HuH-7.5 (cell line): ENCODE results near the gene MON1A.
"Not testable (repeated sequence)": the region's sequence is repeated elsewhere in the genome, so short reads cannot be mapped to it uniquely, and the experiment has no call there.

Experiments
- DNase-seq: peaks from one replicate; pipeline ENCODE4 v3.0.0; 2011; ENCODE audit warnings: low spot score

The MON1A gene, protein sequence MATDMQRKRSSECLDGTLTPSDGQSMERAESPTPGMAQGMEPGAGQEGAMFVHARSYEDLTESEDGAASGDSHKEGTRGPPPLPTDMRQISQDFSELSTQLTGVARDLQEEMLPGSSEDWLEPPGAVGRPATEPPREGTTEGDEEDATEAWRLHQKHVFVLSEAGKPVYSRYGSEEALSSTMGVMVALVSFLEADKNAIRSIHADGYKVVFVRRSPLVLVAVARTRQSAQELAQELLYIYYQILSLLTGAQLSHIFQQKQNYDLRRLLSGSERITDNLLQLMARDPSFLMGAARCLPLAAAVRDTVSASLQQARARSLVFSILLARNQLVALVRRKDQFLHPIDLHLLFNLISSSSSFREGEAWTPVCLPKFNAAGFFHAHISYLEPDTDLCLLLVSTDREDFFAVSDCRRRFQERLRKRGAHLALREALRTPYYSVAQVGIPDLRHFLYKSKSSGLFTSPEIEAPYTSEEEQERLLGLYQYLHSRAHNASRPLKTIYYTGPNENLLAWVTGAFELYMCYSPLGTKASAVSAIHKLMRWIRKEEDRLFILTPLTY

DNA sequence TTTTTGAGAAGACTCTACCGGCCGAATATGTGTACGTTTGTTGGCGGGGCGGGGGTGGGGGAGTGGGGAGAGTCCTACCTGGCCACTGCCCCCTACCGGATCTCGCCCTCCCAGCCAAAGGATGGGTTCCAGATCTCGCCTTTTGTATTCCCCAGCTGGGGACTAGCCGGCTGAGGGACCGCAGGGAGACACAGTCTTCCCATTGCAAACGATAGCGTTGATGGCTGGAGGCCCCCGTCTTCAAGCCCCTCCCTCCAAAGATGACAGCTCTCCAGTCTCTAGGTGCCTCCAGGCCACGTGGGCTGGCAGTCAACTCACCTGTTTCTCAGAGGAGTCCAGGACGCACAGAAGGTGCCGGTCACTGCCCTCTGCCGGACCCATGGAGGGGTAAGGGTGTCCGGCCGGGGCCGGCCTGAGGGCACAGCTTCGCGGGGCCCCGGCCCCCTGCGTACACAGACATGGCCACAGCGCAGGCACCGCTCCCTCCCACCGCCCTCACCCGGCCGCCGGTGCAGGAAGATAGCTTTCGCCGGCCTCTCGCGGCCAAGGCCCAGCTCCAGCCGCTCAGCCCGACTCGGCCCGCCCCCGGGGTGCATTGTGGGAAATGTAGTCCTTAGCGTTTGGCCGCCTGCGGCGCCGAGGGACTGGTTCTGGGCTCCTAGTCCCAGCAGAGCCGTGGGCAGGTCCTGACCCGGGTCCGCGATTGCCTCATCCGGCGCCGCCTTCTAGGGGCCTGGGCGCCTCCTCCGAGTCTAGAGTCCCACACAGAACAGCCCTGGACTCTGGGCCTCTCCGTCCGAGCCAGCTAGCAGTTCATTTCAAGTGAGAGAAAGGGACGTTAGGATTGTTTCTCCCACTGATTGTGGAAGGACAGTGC is at the start of gene MON1A:
MON1A (minus strand) TSS at position 521 of the 877 bp plus-strand sequence. CDS start 16,465 bp downstream, outside the sequence.
- DNase-seq: peak; percentile 73

DNA sequence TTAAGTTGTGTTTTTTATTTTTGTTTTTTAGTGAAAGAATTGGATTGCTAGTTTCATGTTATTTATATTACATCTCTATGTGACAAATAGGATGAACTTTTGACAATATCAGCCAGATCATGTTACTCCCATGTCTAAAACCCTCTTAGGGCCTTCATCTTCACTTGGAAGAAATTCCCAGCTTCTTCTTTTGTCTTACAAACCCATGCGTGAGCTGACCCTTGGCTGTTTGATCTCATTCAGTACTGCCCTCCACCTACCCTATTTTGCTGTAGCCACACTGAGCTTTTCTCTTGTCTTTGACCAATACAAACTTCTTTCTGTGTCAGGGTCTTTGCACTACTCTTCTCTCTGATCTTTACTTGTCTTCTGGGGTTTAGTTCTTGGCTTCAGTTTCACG is 47.3 kb upstream of the MON1A start:
- DNase-seq: no peak

DNA sequence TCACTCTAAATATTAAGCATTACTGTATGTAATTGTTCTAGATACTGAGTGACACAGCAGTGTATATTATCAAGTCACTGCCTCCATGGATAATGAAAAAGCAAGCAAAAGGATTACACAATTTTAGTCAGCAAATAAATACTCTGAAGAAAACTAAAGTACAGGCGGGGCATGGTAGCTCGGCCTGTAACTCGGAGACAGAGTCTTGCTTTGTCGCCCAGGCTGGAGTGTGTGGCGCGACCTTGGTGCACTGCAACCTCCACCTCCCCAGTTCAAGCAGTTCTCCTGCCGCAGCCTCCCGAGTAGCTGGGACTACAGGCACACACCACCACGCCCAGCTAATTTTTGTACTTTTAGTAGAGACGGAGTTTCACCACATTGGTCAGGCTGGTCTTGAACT is 43.0 kb upstream of the MON1A start:
- no peak for DNase-seq

DNA sequence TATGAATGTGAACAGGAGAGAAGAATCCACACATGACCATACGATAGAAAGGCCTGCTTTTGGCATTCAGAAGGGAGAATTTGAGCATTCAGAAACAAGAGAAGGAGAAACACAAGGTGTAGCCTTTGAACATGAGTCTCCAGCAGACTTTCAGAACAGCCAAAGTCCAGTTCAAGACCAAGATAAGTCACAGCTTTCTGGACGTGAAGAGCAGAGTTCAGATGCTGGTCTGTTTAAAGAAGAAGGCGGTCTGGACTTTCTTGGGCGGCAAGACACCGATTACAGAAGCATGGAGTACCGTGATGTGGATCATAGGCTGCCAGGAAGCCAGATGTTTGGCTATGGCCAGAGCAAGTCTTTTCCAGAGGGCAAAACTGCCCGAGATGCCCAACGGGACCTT is 38.7 kb upstream of the MON1A start:
- no peak for DNase-seq

DNA sequence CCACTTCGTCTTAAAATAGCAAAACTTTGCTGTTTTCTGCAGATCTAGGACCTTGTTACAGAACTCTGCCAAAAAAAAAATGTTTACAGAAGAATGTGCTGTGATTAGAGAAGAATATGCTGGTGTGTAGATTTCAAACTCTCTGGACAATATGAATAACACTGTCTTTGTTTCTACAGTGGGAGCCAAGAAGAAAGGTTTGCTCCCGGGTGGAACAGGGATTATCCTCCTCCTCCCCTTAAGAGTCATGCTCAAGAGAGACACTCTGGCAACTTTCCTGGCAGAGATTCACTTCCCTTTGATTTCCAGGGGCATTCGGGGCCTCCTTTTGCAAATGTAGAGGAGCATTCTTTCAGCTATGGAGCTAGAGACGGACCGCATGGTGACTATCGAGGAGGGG is 37.7 kb upstream of the MON1A start:
- no peak for DNase-seq

DNA sequence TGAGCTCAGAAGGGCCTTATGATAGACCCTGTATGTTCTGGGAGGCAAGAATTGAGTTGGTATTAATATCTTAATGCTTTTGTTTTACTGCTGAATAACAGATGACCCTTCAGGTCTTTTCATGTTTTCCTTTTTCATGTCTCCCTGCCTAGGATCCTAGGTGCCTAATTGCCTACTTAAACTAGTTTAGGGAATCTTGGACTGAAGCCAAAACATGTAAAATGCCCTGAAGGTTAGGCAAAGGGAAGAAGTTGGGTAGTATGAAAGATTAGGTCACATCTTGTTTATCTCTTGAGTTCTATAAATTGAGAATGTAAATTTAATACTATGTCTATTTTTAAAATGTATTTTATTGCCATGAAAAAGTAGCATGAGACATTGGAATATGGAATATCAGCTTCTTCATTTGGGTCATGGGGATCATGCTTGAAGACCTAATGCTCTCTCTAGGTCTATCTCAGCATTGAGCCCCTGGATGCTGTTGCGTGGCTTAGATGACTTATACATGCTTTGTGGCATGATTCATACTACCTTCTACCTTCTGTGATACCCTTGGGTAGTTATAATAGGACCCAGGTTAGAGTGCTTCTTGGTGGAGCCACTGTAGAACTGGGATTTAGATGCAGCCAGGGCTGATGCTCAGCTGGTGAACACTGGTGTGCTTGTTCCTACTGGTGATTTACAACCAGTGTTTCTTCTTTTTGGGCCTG is 36.8 kb upstream of the MON1A start:
- no peak for DNase-seq

DNA sequence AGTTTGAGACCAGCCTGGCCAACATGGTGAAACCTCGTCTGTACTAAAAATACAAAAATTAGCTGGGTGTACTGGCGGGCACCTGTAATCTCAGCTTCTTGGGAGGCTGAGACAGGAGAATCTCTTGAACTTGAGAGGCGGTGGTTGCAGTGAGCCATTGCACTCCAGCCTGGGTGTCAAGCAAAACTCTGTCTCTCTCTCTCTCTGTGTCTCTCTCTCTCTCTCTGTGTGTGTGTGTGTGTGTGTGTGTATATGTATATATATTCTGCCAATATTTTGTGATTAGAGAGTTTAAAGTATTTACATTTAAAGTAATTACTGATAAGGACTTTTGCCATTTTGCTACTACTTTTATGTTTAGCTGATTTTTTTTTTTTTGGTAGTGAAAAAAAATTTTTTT is 26.0 kb upstream of the MON1A start:
- no peak for DNase-seq

DNA sequence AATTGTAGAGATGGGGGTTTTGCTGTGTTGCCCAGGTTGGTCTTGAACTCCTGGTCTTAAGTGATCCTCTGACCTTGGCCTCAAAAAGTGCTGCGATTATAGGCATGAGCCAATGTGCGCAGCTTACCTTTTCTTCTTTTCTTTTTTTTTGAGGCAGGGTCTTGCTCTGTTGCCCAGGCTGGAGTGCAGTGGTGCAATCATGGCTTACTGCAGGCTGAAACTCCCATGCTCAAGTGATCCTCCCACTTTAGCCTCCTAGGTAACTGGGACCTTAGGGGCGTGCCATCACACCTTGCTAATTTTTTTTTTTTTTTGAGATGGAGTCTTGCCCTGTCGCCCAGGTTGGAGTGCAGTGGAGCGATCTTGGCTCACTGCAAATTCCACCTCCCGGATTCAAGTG is 23.3 kb upstream of the MON1A start:
- no peak for DNase-seq

DNA sequence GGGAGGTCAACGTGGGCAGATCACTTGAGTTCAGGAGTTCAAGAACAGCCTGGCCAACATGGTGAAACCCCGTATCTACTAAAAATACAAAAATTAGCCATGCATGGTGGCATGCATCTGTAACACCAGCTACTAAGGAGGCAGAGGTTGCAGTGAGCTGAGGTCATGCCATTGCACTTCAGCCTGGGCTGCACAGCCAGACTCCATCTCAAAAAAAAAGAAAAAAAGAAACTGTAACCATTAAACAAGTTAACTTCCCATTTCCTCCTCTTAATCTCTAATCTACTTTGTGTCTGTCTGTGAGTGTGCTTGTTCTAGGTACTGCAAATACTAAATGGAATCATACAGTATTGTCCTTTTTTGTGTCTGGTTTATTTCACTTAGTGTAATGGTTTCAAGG is 13.0 kb upstream of the MON1A start:
- no peak for DNase-seq

DNA sequence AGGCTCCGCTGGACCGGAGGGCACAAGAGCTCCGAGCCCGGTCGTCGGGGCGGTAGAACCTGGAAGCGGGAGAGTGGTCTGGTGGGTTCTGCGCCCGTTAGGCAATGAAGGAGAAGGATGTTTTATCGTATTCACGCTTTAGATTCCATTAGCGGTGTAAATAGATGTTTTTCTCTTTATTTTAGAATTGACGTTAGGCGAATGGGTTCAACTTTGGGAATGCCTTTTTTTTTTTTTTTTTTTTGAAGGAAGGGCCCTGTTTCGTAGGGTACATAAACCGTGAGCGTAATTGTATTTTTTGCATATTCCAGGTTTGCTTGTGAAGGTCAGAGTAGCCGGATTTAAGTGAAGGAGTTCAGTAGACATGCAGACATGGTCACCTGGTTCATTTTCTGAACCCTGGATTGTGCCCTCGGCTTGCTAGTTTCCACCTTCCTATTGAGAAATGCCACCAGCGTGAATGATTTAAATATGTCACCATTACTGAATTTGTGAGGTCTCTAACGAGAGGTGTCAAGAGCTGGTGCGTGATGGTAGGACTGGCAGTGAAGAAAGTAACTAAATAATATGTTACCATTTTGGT is 11.1 kb upstream of the MON1A start:
- no peak for DNase-seq

DNA sequence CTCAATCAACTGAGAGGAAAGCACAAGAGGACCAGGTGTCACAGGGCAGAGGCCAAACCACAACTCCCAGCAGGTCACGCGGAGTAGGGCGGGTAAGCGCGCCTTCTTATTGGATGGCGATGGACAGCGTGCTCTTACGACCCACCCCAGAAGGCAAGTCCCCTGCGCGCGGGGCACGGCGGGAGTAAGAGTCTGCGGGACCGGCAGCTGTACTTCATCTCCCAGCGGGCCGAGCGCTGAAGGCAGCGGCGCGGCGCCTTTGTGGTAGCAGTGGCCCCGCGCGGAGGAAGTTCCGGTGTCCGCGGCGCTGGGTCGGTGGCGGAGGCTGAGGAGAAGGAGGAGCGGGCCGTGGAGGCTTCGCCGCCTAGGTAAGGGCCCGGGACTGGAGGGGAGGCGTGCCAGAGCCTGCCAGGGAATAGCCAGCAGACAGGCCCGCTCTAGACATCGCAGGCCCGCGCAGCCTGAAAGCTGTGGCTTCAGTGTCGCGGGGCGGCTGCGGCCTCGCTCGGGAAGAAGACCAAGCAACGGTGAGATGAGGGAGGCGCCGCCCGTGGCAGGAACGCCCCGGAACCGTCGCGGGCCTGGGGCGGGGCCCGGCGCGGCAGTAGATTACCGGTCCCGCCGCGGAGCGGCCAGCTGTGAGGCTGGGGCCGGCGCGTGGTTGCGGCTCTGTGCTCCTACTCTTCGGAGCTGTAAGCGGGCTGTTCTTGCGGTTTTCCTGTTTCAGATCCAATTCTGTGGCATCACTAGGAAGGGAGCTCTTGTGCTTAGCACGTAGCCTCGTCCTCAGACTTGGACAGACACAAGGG is 10.5 kb upstream of the MON1A start, which contains the start of gene RBM6:
RBM6 (plus strand) TSS at position 293 of the 809 bp plus-strand sequence. CDS start 22,492 bp downstream, outside the sequence.
- DNase-seq: peak; percentile 93

DNA sequence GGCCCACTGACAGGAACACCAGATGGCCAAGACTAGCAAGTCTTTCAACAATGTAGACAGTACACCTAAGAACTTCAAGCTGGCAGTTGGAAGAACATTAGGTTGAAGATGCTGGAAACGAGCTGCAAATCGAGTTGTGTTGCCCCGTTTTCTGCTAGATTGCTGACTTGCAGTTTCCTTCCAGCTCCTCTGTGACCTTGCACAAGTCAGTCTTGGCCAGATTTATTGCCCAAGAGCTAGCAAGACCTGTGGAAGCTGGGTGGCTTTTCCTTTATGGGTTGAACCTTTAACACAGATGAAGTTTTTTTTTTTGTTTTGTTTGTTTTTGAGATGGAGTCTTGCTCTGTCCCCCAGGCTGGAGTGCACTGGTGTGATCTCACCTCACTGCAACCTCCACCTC is 7.5 kb upstream of the MON1A start:
- DNase-seq: no peak

DNA sequence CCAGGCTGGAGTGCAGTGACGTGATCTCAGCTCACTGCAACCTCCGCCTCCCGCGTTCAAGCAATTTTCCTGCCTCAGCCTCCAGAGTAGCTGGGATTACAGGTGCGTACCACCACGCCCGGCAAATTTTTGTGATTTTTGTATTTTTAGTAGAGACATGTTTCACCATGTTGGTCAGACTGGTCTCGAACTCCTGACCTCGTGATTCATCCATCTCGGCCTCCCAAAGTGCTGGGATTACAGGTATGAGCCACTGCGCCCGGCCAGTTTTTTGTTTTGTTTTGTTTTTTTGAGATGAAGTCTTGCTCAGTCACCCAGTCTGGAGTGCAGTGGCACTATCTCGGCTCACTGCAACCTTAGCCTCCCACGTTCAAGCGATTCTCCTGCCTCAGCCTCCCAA is 2.7 kb upstream of the MON1A start:
- DNase-seq: not testable (repeated sequence)

DNA sequence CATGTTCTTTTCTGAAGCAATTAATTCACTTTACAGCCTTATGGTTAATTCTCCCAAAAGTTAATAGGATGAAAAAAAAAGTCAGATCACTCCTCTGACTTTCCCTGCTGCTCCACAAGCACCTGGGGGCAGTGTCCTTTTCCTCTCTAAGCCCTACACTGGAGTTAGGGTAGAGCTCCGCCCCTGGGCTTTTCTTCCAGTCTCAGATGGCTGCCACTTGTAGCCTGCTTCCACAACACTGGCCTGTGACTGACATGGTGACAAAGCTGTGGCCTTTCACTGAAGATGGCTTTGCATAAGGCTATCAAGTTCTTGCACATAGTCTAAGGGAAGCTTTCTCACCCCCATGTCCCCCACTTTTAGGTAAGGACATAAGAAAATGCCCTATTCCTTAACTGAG is 1.3 kb upstream of the MON1A start:
- DNase-seq: peak; percentile 29

DNA sequence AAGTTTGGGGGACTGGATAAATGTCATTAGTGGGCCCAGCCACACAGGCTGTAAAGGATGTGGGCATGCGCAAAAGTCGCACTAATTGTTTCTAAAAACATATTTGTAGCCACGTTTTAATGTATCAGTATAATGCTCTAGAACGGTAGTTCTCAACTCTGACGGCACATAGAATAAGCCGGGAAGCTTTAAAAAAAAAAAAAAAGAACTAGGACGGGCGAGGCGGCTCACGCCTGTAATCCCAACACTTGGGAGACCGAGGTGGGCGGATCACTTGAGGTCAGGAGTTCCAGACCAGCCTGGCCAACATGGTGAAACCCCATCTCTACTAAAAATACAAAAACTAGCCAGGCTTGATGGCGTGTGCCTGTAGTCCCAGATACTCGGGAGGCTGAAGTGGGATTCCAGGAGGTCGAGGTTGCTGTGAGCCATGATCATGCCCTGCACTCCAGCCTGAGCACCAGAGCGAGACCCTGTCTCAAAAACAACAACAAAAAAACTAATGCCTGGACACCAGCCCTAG is 618 bp upstream of the MON1A start:
- no peak for DNase-seq

DNA sequence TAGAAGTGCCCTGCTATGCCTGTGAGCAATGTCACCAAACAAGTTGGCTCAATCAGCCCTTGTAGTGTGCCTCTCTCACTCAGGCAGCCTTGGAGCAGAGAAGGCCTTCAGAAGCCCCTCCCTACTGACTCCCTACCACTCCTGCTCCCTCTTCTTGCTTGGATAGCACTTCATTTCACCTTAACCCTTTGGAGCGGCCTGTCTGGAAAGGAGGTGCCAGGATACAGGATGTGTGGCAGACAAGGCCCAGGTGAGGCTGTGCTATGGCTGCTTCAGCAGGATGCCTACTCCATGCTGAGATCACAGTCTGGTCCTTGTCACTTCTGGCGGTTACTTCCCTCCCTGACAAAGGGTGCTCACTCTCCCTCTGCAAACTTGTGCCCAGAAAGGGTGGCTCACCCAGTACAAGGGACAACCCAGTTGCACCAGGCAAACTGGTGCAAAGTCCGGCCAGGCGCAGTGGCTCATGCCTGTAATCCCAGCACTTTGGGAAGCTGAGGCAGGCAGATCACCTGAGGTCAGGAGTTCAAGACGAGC is 1.1 kb downstream of the MON1A start:
- no peak for DNase-seq

DNA sequence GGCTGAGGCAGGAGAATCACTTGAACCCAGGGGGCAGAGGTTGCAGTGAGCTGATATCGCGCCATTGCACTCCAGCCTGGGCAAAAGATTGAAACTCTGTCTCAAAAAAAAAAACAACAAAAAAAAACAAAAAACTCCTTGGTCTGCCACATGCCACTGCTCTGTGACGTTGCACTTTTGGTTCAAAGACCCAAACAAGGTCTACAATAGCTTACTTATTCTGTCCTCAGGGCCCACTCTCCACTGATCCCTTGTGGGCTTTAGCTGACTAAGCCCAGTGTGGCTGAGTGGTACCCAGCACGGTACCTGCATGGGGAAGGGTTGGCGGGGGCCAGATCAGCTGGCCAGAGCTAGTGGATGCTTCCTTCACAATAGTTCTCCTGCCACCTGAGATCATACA is 1.8 kb downstream of the MON1A start:
- no peak for DNase-seq

DNA sequence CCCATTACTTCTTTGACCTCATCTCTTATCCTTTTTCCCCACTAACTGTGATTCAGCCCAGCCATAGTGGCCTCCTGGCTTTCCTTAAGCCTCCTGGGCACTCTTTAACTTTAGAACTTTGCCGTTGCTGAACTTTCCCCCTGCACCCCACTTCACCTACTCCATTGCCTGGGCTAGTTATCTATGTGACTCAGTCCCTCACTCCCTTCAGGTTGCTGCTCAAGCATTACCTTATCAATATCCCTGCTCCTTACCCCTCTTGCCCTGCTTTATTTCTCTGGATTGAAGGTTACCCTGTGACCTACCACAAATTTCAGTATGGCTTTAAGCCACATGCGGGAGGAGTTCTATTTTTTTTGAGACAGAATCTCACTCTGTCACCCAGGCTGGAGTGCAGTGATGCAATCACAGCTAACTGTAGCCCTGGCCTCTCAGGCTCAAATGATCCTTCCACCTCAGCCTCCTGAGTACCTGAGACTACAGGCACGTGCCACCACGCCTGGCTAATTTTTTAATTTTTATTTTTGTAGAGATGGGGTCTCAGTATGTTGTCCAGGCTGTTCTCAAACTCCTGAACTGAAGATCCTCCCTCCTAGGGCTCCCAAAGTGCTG is 3.4 kb downstream of the MON1A start:
- DNase-seq: no peak

DNA sequence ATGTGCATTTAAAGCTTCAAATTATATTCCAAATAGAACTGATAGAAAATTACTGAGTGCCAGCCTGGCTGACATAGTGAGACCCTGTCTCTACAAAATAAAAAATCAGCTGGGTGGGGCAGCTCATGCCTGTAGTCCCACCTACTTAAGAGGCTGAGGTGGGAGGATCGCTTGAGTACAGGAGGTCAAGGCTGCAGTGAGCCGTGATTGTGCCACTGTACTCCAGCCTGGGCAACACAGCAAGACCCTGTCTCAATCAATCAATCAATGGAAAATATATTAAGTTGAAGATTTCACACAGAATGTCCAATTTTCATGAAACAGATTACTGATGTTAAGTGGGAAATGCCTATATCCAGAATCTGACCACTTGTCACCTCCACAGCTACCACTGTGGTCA is 4.1 kb downstream of the MON1A start:
- DNase-seq: no peak

DNA sequence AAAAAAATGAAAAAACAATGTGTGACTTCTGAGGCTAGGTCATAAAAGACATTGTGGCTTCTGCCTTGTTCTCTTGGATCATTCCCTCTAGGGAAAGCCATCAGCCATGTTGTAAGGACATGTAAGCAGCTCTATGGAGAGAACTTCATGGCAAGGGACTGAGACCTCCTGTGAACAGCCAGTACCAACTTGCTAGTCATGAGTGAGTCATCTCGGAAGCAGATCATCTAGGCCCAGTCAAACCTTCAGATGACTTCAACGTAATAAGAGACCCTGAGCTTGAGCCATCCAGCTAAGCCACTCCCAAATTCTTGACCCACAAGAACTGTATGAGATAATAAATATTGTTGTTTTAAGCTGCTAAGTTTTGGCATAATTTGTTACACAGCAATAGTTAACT is 4.9 kb downstream of the MON1A start:
- no peak for DNase-seq
